Epithelial cell of prostate (primary cell): ENCODE measurements around the gene KANK2.
"Not testable (repeated sequence)": the region's sequence is repeated elsewhere in the genome, so short reads cannot be mapped to it uniquely, and the experiment has no call there.

ENCODE experiments used
- DNase-seq: peaks from one replicate; pipeline ENCODE4 v3.0.0-alpha.2; 2011; ENCODE audit warnings: low read depth, low spot score
- H3K27ac ChIP-seq: fragments of 450-650 bp; 2 replicates; pipeline ENCODE4 v1.5.1; 2017; ENCODE audit warnings: mild to moderate bottlenecking

Gene KANK2

GRCh38 chr19:11200015-11200574, 2.8 kb upstream of the KANK2 start:
- H3K27ac ChIP-seq, result no peak overlapping the region
- DNase-seq, result no peak

- no peak for DNase-seq
- no peak overlapping the region for H3K27ac ChIP-seq
Observed at GRCh38 chr19:11199517-11199916, 2.2 kb upstream of the KANK2 start.

- H3K27ac ChIP-seq, result no peak overlapping the region
- no peak for DNase-seq
Observed at GRCh38 chr19:11198769-11199424, 1.6 kb upstream of the KANK2 start.

DNA sequence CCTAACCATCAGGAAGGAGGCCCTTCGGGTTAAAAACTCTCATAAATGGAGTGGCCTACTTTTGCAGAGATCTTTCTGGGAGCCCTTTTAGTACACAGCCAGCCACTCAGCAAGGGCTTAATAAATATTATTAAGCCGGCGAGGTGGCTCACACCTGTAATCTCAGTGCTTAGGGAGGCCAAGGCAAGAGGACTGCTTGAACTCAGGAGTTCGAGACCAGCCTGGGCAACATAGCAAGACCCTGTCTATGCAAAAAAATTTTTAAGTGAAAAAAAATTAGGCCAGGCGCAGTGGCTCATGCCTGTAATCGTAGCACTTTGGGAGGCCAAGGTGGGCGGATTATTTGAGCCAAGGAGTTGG, 810 bp upstream of the KANK2 start:
- peak overlapping the region; percentile 56 for H3K27ac ChIP-seq
- no peak for DNase-seq

DNA sequence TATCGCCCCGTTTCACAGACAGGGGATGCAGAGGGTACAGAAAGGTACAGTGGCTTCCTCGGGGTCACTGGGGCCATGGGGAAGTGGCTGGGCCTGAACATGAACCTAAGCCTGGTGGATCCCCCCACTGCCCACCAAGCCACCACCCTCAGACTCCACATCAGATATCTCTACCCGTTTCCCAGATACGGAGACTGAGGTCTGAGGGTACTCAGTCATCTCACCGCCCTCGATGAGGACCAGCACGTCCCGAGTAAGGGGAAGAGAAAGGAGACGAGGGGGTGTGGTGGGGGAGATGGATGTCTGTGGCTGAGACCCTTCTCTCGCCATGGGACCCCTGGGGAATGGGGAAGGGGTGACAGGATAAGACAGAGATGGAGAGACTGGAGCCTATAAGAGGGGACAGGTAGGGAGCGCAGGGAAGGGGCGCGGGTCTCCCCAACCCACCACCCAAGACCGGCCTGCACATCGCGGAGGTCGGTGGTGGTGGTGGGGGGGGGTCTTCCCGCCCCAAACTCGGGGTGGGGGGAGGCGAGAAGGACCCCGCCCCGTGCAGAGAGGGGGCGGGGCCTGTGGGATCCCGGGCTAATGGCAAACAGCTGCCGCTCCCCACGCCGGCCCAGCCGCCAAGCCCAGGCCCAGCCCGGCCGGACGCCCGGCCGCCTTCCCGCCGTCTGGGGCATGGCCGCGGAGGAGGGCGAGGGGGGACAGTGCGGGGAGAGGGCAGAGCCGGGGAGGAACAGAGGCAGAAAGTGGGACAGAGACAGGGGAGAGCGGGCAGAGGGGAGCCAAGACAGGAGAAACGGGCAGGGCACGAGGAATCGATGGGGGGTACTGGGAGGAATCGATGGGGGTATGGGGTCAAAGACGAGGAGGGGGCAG, 698 bp downstream of the KANK2 start:
- DNase-seq, result no peak
- H3K27ac ChIP-seq, result no peak overlapping the region

- no peak for DNase-seq
- no peak overlapping the region for H3K27ac ChIP-seq
Observed at GRCh38 chr19:11195681-11196080, 1.7 kb downstream of the KANK2 start.

GRCh38 chr19:11194656-11195558, 2.4 kb downstream of the KANK2 start:
- H3K27ac ChIP-seq, result no peak overlapping the region
- DNase-seq, result no peak

DNA sequence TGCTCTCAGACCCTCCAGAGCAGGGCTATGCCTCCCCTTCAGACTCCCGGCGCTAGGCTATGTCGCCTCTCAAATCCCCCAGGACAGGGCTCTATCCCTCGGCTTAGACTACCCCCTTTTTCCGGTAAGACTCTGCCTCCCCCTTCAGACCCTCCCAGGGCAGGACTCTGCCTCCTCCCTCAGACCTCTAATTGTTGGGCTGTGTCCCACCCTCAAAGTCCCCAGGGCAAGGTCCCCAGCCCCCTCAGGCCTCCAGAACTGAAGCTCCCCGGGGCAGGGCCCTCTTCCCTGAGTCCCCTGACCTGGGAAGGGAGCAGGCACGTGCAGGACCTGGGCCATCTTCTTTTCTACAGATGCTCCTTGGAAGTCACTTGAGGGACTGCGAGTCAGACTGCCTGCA, 3.2 kb downstream of the KANK2 start:
- no peak overlapping the region for H3K27ac ChIP-seq

DNA sequence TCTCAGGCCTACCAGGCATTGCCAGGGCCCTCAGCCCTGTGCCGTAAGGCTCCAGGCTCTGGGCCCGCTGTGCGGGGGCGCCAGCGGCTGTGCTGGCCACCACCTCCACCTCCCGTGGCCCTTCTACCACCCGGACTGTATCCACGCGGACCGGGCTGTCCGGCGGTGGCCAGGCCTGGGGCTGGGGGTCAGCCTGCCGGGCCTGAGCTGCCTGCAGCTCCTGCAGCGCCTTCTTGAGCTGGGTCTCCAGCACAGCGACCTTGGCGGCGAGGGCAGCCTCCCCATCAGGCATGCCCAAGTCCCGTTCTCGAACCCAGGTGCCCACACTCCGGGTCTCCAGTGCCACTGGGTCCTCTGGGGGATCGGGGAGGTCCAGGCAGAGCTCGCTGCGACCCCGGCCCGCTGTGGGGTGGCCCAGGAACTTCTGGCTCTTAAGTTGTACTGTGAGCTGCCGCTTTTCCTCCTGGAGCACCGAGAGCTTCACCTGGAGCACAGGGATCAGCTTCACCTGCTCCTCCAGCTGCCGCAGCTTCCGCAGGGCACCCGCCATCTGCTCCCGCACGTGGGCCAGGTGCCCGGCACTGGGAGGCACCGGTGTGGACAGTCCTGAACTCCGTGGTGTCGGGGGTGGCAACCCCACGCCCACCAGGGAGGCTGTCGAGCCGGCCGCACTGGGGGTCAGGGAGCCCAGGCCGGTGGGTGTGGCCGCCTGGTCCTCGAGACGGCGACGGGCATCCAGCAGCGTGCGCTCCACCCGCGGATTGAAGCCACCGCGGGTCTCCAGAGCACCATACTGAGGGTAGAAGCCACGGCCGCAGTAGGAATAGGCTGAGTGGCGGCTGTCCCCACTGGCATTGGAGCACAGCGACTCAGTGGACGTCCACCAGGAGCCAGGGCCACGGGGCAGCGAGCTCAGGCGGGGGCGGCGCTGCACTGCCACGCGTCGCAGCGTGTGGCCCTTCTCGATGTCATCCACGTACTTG, 4.1 kb downstream of the KANK2 start:
- no peak for DNase-seq
- H3K27ac ChIP-seq, result no peak overlapping the region

More for the DNA sequence above, 3.2 kb downstream of the KANK2 start:
- DNase-seq, result no peak

GRCh38 chr19:11191934-11192333, 5.4 kb downstream of the KANK2 start:
- DNase-seq, result no peak
- no peak overlapping the region for H3K27ac ChIP-seq

- no peak overlapping the region for H3K27ac ChIP-seq
- DNase-seq, result no peak
Observed at GRCh38 chr19:11191273-11191755, 6.0 kb downstream of the KANK2 start.

DNA sequence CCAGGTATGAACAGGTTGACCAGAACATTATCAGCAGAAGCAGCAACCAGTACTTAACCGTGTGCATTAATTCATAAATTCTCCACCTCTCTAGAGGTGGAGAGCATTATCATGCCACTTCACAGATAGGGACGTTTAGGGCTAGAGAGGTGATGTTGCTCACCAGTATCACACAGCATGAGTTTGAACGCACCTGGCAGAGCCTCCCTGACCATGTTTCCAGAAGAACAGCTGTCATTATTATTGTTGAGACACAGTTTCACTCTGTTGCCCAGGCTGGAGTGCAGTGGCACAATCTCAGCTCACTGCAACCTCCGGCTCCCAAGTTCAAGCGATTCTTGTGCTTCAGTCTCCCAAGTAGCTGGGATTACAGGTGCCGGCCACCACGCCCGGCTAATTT, 6.8 kb downstream of the KANK2 start:
- DNase-seq, result no peak
- no peak overlapping the region for H3K27ac ChIP-seq

DNA sequence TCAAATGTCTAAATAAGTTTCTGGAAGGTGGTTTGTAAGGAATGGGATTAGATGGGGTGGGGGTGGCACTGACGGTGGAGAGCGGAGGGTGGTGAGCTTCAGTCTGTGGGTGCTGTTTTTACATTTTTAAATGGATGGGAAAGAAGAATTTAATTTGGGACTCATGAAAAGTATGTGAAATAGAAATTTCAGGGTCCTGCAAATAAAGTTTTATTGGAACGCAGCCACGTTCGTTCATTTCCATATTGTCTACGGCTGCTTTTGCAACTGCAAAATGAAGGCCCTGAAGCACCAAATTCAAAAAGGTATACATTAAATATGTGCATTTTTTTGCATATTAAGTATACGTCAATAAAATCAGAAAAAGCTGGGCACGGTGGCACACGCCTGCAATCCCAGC, 9.9 kb downstream of the KANK2 start:
- DNase-seq, result no peak
- H3K27ac ChIP-seq, result no peak overlapping the region

DNA sequence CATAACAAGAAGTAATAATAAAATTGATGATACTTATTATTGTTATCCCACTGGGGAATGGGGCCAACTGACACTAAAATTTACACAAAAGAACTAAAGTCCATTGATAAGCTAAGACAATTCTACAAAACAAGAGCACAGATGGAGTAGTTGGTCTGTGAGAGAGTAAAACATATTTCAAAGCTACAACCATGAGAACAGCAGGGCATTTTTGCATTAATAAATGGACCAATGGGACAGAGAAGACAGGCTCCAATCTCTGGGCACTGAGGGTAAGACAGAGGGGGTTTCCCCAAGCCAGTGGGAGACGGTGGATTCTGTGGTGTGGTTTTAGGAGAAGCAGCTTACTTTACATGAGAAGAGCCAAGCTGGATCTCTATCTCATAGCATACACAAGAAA, 14.4 kb downstream of the KANK2 start:
- H3K27ac ChIP-seq, result no peak overlapping the region

GRCh38 chr19:11181488-11181887, 15.9 kb downstream of the KANK2 start:
- DNase-seq, result no peak
- H3K27ac ChIP-seq, result no peak overlapping the region

More for the DNA sequence above, 14.4 kb downstream of the KANK2 start:
- no peak for DNase-seq

- not testable (repeated sequence) for DNase-seq, H3K27ac ChIP-seq
Observed at GRCh38 chr19:11180975-11181374, 16.4 kb downstream of the KANK2 start.

DNA sequence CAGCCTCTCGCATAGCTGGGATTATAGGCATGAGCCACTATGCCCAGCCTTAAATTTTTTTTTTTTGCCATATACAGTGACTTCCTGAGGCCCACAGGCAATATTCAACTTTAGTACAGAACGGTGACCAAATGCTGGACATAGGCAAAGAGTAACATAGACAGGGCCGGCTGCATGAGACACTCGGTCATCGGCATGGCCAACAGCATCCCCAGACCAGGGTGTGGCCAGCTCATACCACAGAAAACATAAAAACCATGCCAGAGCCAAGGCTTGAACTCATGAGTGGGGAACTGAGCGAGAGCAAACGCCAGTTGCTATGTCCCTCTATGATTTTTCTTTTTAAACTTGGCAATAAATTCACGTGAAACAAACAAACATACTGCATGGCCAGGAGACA, 17.0 kb downstream of the KANK2 start:
- H3K27ac ChIP-seq, result no peak overlapping the region
- no peak for DNase-seq

- no peak overlapping the region for H3K27ac ChIP-seq
- no peak for DNase-seq
Observed at GRCh38 chr19:11179716-11180297, 17.5 kb downstream of the KANK2 start.

DNA sequence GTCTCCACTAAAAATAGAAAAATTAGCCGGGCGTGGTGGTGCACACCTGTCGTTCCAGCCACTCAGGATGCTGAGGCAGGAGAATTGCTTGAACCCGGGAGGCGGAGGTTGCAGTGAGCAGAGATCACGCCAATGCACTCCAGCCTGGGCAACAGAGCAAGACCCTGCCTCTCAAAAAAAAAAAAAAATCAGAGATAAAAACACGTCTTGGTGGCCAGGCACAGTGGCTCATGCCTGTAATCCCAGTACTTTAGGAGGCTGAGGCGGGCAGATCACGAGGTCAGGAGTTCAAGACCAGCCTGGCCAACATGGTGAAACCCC, 18.2 kb downstream of the KANK2 start:
- H3K27ac ChIP-seq, result not testable (repeated sequence)

More for the DNA sequence above, 18.2 kb downstream of the KANK2 start:
- DNase-seq, result not testable (repeated sequence)
